ENCODE measurements around the gene CCNYL1. TPM values are rescaled to one million over a fixed set of nuclear protein-coding genes. Genes with fewer than 3 reads are reported as not detected.

The CCNYL1 gene
- polyA plus RNA-seq, 1 of the 3 experiments (the other 2 are of a cell fraction): 8.7 TPM

- POLR2A ChIA-PET: no interaction called here
- CTCF ChIA-PET: interaction anchor here (0.8 to 2.2 kb wide), 3 partner anchors 9 to 24 kb away, joined by 3 to 6 read pairs (median 3); no protein-coding TSS in a partner anchor
- WGBS (ENCODE audit: low lambda C conversion rate): 74% methylated on average over 5 of the region's 5 CpGs
Measured at GRCh38 chr2:207683438-207683837, 28.0 kb upstream of the CCNYL1 start.

GRCh38 chr2:207683879-207684627, 27.4 kb upstream of the CCNYL1 start:
- Histone ChIP-seq H3K27ac (ENCODE audit: low read depth in 2 of 2, low read length in 1 of 2) (peak overlapping the region in 1 of 2 experiments; percentile 72; a peak in 2 of 4 replicates), H3K9me3 (no peaks in the 10 kb centered on the region), H3K4me3 (ENCODE audit: low read depth in 2 of 2, low read length in 1 of 2) (no peak overlapping the region), H3K79me2 (ENCODE audit: insufficient read depth) (no peaks in the 10 kb centered on the region), H3K9ac (no peak overlapping the region; the same call in 1 of the 2 replicates), H3F3A (replicated peaks; ENCODE audit: insufficient read depth) (peaks cover 7% of the 10 kb centered on the region), H3K36me3 (replicated peaks in 1 of 2; ENCODE audit: control insufficient read depth in 1 of 2, insufficient read depth in 2 of 2, low read length in 1 of 2) (no peaks in the 10 kb centered on the region), H3K4me1 (ENCODE audit: control insufficient read depth in 1 of 2, insufficient read depth in 2 of 2, low read depth in 1 of 2, low read length in 1 of 2) (0 out of 4 replicates have a peak, but pooled peaks cover 0 to 4% of the 10 kb centered on the region in 2 experiments), H3K4me2 (peak overlapping the region; percentile 36; the same call in 1 of the 2 replicates), H3K9me2 (no peaks in the 10 kb centered on the region), H4K20me1 (ENCODE audit: insufficient read depth) (no peaks in the 10 kb centered on the region), H3K27me3 (ENCODE audit: insufficient read depth) (no peaks in the 10 kb centered on the region), H2AFZ (ENCODE audit: low read depth) (no peak overlapping the region)
- POLR2A ChIA-PET: no interaction called here
- CTCF ChIA-PET: interaction anchor here (0.8 to 2.2 kb wide), 3 partner anchors 9 to 25 kb away, joined by 3 to 6 read pairs (median 3); no protein-coding TSS in a partner anchor
- no peak for DNase-seq
- WGBS (ENCODE audit: low lambda C conversion rate): 32% methylated on average over 3 of the region's 3 CpGs
- no peak for TF ChIP-seq CHD2 (IDR thresholded peaks at IDR 0.05; ENCODE audit: low read length, partially characterized antibody)
- TF ChIP-seq TEAD4 (IDR thresholded peaks at IDR 0.05; ENCODE audit: borderline replicate concordance, insufficient read depth): peak; percentile 67; the same call in 1 of the 2 replicates
- peak; percentile 77 for TF ChIP-seq PBX3 (IDR thresholded peaks at IDR 0.05)
- TF ChIP-seq USF1 (IDR thresholded peaks at IDR 0.05; ENCODE audit: borderline replicate concordance, low read depth): no peak
- no peak for TF ChIP-seq FOXJ3 (CRISPR knock-in tag; IDR thresholded peaks at IDR 0.05)
- no peak for TF ChIP-seq EZH2phosphoT487 (IDR thresholded peaks at IDR 0.05; ENCODE audit: borderline replicate concordance, low read depth)
- peak; percentile 72; the same call in 1 of the 2 replicates for TF ChIP-seq MEF2A (IDR thresholded peaks at IDR 0.05; ENCODE audit: borderline replicate concordance, low read depth)
- TF ChIP-seq JUND (IDR thresholded peaks at IDR 0.05): peak; percentile 52
- peak; percentile 65 for TF ChIP-seq FOSL2 (IDR thresholded peaks at IDR 0.05; ENCODE audit: borderline replicate concordance, low read depth)
- TF ChIP-seq RCOR1 (IDR thresholded peaks at IDR 0.05; ENCODE audit: low read length): no peak
- no peak for TF ChIP-seq MAX (IDR thresholded peaks at IDR 0.05; ENCODE audit: low read depth)
- TF ChIP-seq SIN3A (IDR thresholded peaks at IDR 0.05; ENCODE audit: borderline replicate concordance, low read depth, low read length): no peak
- TF ChIP-seq ZBTB33 (IDR thresholded peaks at IDR 0.05; ENCODE audit: borderline replicate concordance, low read depth): no peak
- no peak for TF ChIP-seq NRF1 (IDR thresholded peaks at IDR 0.05; ENCODE audit: low read depth, low read length)
- TF ChIP-seq USF2 (IDR thresholded peaks at IDR 0.05; ENCODE audit: borderline replicate concordance, low read depth, low read length): no peak
- TF ChIP-seq GABPA (IDR thresholded peaks at IDR 0.05; ENCODE audit: low read depth): no peak
- TF ChIP-seq ELF1 (IDR thresholded peaks at IDR 0.05): no peak

More at GRCh38 chr2:207683438-207683837, 28.0 kb upstream of the CCNYL1 start:
- Histone ChIP-seq H3K9me3 (no peaks in the 10 kb centered on the region), H3K9ac (no peak overlapping the region; the same call in 1 of the 2 replicates), H3K4me2 (no peak overlapping the region), H4K20me1 (ENCODE audit: insufficient read depth) (no peaks in the 10 kb centered on the region), H3K36me3 (replicated peaks in 1 of 2; ENCODE audit: control insufficient read depth in 1 of 2, insufficient read depth in 2 of 2, low read length in 1 of 2) (no peaks in the 10 kb centered on the region), H3K27me3 (ENCODE audit: insufficient read depth) (no peaks in the 10 kb centered on the region), H3F3A (replicated peaks; ENCODE audit: insufficient read depth) (peaks cover 7% of the 10 kb centered on the region), H3K4me3 (ENCODE audit: low read depth in 2 of 2, low read length in 1 of 2) (no peak overlapping the region), H3K27ac (ENCODE audit: low read depth in 2 of 2, low read length in 1 of 2) (peak overlapping the region in 1 of 2 experiments; percentile 72; a peak in 2 of 4 replicates), H3K79me2 (ENCODE audit: insufficient read depth) (no peaks in the 10 kb centered on the region), H3K4me1 (ENCODE audit: control insufficient read depth in 1 of 2, insufficient read depth in 2 of 2, low read depth in 1 of 2, low read length in 1 of 2) (0 out of 4 replicates have a peak, but pooled peaks cover 0 to 4% of the 10 kb centered on the region in 2 experiments), H3K9me2 (no peaks in the 10 kb centered on the region), H2AFZ (ENCODE audit: low read depth) (no peak overlapping the region)
- DNase-seq: no peak
- no peak for TF ChIP-seq MEF2A (IDR thresholded peaks at IDR 0.05; ENCODE audit: borderline replicate concordance, low read depth)
- TF ChIP-seq MXI1 (IDR thresholded peaks at IDR 0.05; ENCODE audit: low read depth, low read length): no peak
- TF ChIP-seq USF1 (IDR thresholded peaks at IDR 0.05; ENCODE audit: borderline replicate concordance, low read depth): no peak
- no peak for TF ChIP-seq TEAD4 (IDR thresholded peaks at IDR 0.05; ENCODE audit: borderline replicate concordance, insufficient read depth)
- no peak for TF ChIP-seq YY1 (IDR thresholded peaks at IDR 0.05; ENCODE audit: low read depth)

Measured in SK-N-SH (cell line).